IMR-90 (cell line): ENCODE measurements around the gene RRM1.

ENCODE experiments used
- CHD1 ChIP-seq: IDR thresholded peaks from 2 replicates; pipeline ENCODE4 v1.6.1; 2012; ENCODE audit warnings: low read depth, low read length, improper control_type of control experiment
- POLR2A ChIP-seq: IDR thresholded peaks from 2 replicates; pipeline ENCODE4 v1.6.1; 2012; ENCODE audit warnings: mild to moderate bottlenecking, low read depth, low read length
- RFX5 ChIP-seq: IDR thresholded peaks from 2 replicates; pipeline ENCODE4 v1.8.0; 2012; ENCODE audit warnings: low read depth, mild to moderate bottlenecking, low read length, moderate library complexity

DNA sequence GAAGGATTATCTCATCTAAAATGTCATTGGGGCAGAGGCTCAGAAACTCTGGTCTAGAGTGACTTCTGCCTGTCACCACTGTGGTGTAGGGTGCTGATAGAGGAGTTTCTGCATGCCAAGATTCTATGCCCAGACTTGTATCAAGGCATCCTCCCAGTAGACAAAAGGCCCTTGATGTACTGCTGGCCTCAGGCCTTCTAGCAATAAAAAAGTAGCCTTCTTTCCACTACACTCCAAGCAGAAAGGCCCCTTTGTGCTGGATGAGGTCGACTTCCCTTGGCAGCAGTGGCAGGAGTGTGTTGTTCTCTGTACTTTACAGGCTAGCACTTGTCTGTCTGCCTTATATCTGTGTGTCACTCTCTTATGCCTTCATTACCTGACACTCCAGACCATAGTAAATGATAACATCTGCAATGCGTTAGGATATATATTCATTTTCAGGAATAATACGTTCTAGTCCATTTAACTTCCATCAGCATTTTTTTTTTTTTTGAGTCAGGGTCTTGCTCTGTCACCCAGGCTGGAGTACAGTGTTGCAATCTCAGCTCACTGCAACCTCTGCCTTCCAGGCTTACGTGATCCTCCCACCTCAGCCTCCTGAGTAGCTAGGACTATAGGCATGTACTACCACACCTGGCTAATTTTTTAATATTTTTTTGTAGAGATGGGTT, 49.5 kb upstream of the RRM1 start:
- no peak for TF ChIP-seq RFX5
- no peak for TF ChIP-seq POLR2A
- TF ChIP-seq CHD1: no peak
